ENCODE data around the gene LEUTX.
"Not testable (repeated sequence)": the region's sequence is repeated elsewhere in the genome, so short reads cannot be mapped to it uniquely, and the experiment has no call there.

The LEUTX gene

GRCh38 chr19:39802958-39803357 is 24.3 kb downstream of the LEUTX start:
- Histone ChIP-seq H3K4me1 (no peaks in the 10 kb centered on the region), H3K4me2 (no peak overlapping the region), H4K20me1 (no peaks in the 10 kb centered on the region), H3K9me3 (replicated peaks in 1 of 11) (no peaks in the 10 kb centered on the region; a peak in 1 of 22 replicates), H3K27ac (no peak overlapping the region), H3K36me3 (no peaks in the 10 kb centered on the region), H3K9ac (no peak overlapping the region), H3K27me3 (no peaks in the 10 kb centered on the region), H3K4me3 (no peak overlapping the region)
- TF ChIP-seq Cebpa-rat (IDR thresholded peaks at IDR 0.05): no peak

- H3K4me2 ChIP-seq: no peak overlapping the region
- H4K20me1 ChIP-seq: no peaks in the 10 kb centered on the region
These were observed 26.4 kb downstream of the LEUTX start for GRCh38 chr19:39805104-39805503.

GRCh38 chr19:39807846-39808364 is 29.3 kb downstream of the LEUTX start:
- TF ChIP-seq Cebpa-rat (IDR thresholded peaks at IDR 0.05): no peak
- H3K27me3 ChIP-seq: no peaks in the 10 kb centered on the region
- no peaks in the 10 kb centered on the region for H3K4me1 ChIP-seq
- peaks cover 0 to 12% (median 8%) of the 10 kb centered on the region in 11 experiments; a peak in 9 of 22 replicates for H3K9me3 ChIP-seq (replicated peaks in 1 of 11)
- no peak overlapping the region for H3K27ac ChIP-seq
- no peak overlapping the region for H3K4me3 ChIP-seq
- no peak overlapping the region for H3K4me2 ChIP-seq
- no peaks in the 10 kb centered on the region for H4K20me1 ChIP-seq
- H3K9ac ChIP-seq: no peak overlapping the region
- no peaks in the 10 kb centered on the region for H3K36me3 ChIP-seq

More at GRCh38 chr19:39805104-39805503, 26.4 kb downstream of the LEUTX start:
- Histone ChIP-seq H3K9me3 (replicated peaks in 1 of 11) (peaks cover 0 to 12% (median 8%) of the 10 kb centered on the region in 11 experiments; a peak in 9 of 22 replicates), H3K36me3 (no peaks in the 10 kb centered on the region), H3K4me1 (no peaks in the 10 kb centered on the region), H3K27ac (no peak overlapping the region), H3K27me3 (no peaks in the 10 kb centered on the region), H3K4me3 (no peak overlapping the region), H3K9ac (no peak overlapping the region)
- TF ChIP-seq Cebpa-rat (IDR thresholded peaks at IDR 0.05): no peak

GRCh38 chr19:39808688-39809087 is 30.0 kb downstream of the LEUTX start:
- not testable (repeated sequence) for H4K20me1 ChIP-seq, H3K27ac ChIP-seq, H3K36me3 ChIP-seq, H3K4me3 ChIP-seq, H3K9ac ChIP-seq, H3K4me1 ChIP-seq, H3K4me2 ChIP-seq, H3K27me3 ChIP-seq
- H3K9me3 ChIP-seq (replicated peaks in 1 of 11): peaks cover 0 to 12% (median 8%) of the 10 kb centered on the region in 11 experiments; a peak in 9 of 22 replicates

- Histone ChIP-seq H3K27ac (no peak overlapping the region), H3K4me3 (no peak overlapping the region), H3K4me2 (no peak overlapping the region), H3K9ac (no peak overlapping the region), H3K36me3 (no peaks in the 10 kb centered on the region), H3K4me1 (no peaks in the 10 kb centered on the region), H3K9me3 (replicated peaks in 1 of 11) (peaks cover 0 to 12% (median 8%) of the 10 kb centered on the region in 11 experiments; a peak in 9 of 22 replicates), H4K20me1 (no peaks in the 10 kb centered on the region), H3K27me3 (no peaks in the 10 kb centered on the region)
- TF ChIP-seq Cebpa-rat (IDR thresholded peaks at IDR 0.05): no peak
These were observed 30.7 kb downstream of the LEUTX start for GRCh38 chr19:39809368-39809767.

GRCh38 chr19:39810424-39810823 is 31.8 kb downstream of the LEUTX start:
- Histone ChIP-seq H3K4me2 (no peak overlapping the region), H4K20me1 (no peaks in the 10 kb centered on the region), H3K36me3 (no peaks in the 10 kb centered on the region), H3K4me3 (no peak overlapping the region), H3K9me3 (replicated peaks in 1 of 11) (peaks cover 0 to 12% (median 8%) of the 10 kb centered on the region in 11 experiments; a peak in 9 of 22 replicates), H3K9ac (no peak overlapping the region), H3K4me1 (no peaks in the 10 kb centered on the region), H3K27ac (no peak overlapping the region), H3K27me3 (no peaks in the 10 kb centered on the region)
- TF ChIP-seq Cebpa-rat (IDR thresholded peaks at IDR 0.05): no peak

GRCh38 chr19:39811064-39811463 is 32.4 kb downstream of the LEUTX start:
- Histone ChIP-seq H3K9ac (no peak overlapping the region; a peak in 1 of 22 replicates), H3K4me1 (no peaks in the 10 kb centered on the region), H3K27ac (no peak overlapping the region), H3K4me3 (no peak overlapping the region), H3K9me3 (replicated peaks in 1 of 11) (peaks cover 0 to 12% (median 8%) of the 10 kb centered on the region in 11 experiments; a peak in 9 of 22 replicates), H4K20me1 (0 out of 22 replicates have a peak, but pooled peaks cover 0 to 1% (median 0%) of the 10 kb centered on the region in 11 experiments), H3K27me3 (no peaks in the 10 kb centered on the region), H3K4me2 (no peak overlapping the region), H3K36me3 (no peaks in the 10 kb centered on the region)
- no peak for TF ChIP-seq Cebpa-rat (IDR thresholded peaks at IDR 0.05)

- TF ChIP-seq Cebpa-rat (IDR thresholded peaks at IDR 0.05): no peak
- peaks cover 0 to 3% (median 0%) of the 10 kb centered on the region in 11 experiments; a peak in 1 of 22 replicates for H4K20me1 ChIP-seq
- no peak overlapping the region for H3K4me3 ChIP-seq
- H3K9me3 ChIP-seq (replicated peaks in 1 of 11): peaks cover 0 to 12% (median 8%) of the 10 kb centered on the region in 11 experiments; a peak in 9 of 22 replicates
- H3K9ac ChIP-seq: no peak overlapping the region
- H3K27me3 ChIP-seq: no peaks in the 10 kb centered on the region
- H3K36me3 ChIP-seq: peaks cover 0 to 5% (median 0%) of the 10 kb centered on the region in 11 experiments; a peak in 5 of 22 replicates
- no peak overlapping the region for H3K27ac ChIP-seq
- H3K4me2 ChIP-seq: no peak overlapping the region
- H3K4me1 ChIP-seq: peaks cover 0 to 3% (median under 1%) of the 10 kb centered on the region in 10 experiments; a peak in 1 of 20 replicates
These were observed 34.8 kb downstream of the LEUTX start for GRCh38 chr19:39813264-39813993.

GRCh38 chr19:39814111-39814510 is 35.5 kb downstream of the LEUTX start:
- not testable (repeated sequence) for H3K4me2 ChIP-seq; H3K27ac ChIP-seq; H3K27me3 ChIP-seq; H3K36me3 ChIP-seq; H4K20me1 ChIP-seq; H3K9ac ChIP-seq; H3K4me1 ChIP-seq; H3K9me3 ChIP-seq (replicated peaks in 1 of 11); H3K4me3 ChIP-seq
